ENCODE results near the gene PAGR1. TPM values are rescaled to one million over a fixed set of nuclear protein-coding genes. Genes with fewer than 3 reads are reported as not detected.

PAGR1 gene
- total and polyA plus RNA-seq, 2 of the 13 experiments (the other 11 are each of a cell fraction or from before 2014, with no cell fraction given) = 9.8 to 66.4 TPM

GRCh38 chr16:29862884-29863668, 47.1 kb downstream of the PAGR1 start, which contains the start of gene CDIPT (continued):
- TF ChIP-seq ZBTB49 (CRISPR knock-in tag; IDR thresholded peaks at IDR 0.05; ENCODE audit: borderline replicate concordance) (0 out of 2 replicates have a peak, but pooled peaks have one; percentile 36), MAF1 (CRISPR knock-in tag; IDR thresholded peaks at IDR 0.05; ENCODE audit: borderline replicate concordance) (no peak), ZNF512 (CRISPR knock-in tag; IDR thresholded peaks at IDR 0.05) (no peak), IKZF4 (CRISPR knock-in tag; IDR thresholded peaks at IDR 0.05; ENCODE audit: borderline replicate concordance, low read depth, not compliant biosample characterization) (no peak), TFE3 (CRISPR knock-in tag; IDR thresholded peaks at IDR 0.05) (peak; percentile 72), NR2F2 (IDR thresholded peaks at IDR 0.05; ENCODE audit: borderline replicate concordance, low read depth) (peak; percentile 72; the same call in 1 of the 2 replicates), SUZ12 (IDR thresholded peaks at IDR 0.05; ENCODE audit: low read depth, low read length) (no peak), SMARCC2 (IDR thresholded peaks at IDR 0.05) (no peak), ZNF138 (CRISPR knock-in tag; IDR thresholded peaks at IDR 0.05; ENCODE audit: low read depth) (0 out of 2 replicates have a peak, but pooled peaks have one; percentile 23), ZNF484 (CRISPR knock-in tag; IDR thresholded peaks at IDR 0.05; ENCODE audit: borderline replicate concordance, low read depth) (no peak), TSC22D2 (CRISPR knock-in tag; IDR thresholded peaks at IDR 0.05; ENCODE audit: borderline replicate concordance) (peak; percentile 81; the same call in 1 of the 2 replicates), SP140L (CRISPR knock-in tag; IDR thresholded peaks at IDR 0.05; ENCODE audit: borderline replicate concordance) (0 out of 2 replicates have a peak, but pooled peaks have one; percentile 27), PREB (CRISPR knock-in tag; IDR thresholded peaks at IDR 0.05) (no peak), ARNT2 (CRISPR knock-in tag; IDR thresholded peaks at IDR 0.05; ENCODE audit: low read depth) (peak; percentile 64; the same call in 1 of the 2 replicates), ZNF629 (CRISPR knock-in tag; conservative IDR thresholded peaks at IDR 0.05) (peak; percentile 51; the same call in 1 of the 2 replicates), ZFP37 (CRISPR knock-in tag; IDR thresholded peaks at IDR 0.05; ENCODE audit: borderline replicate concordance) (no peak; the same call in 1 of the 2 replicates)

Data from HepG2 (cell line).